HG02884 (cell line): ENCODE data around the gene UBE2L5.
"Not testable (repeated sequence)": the region's sequence is repeated elsewhere in the genome, so short reads cannot be mapped to it uniquely, and the experiment has no call there.

Experiments used
- ATAC-seq: cut with Tn5 transposase; IDR thresholded peaks from one replicate; pipeline ENCODE4 v1.9.1; 2021; ENCODE audit warnings: mild to moderate bottlenecking, moderate library complexity; ENCODE audit not compliant: unreplicated experiment

The UBE2L5 gene

GRCh38 chr13:30437177-30437576 is 14.9 kb downstream of the UBE2L5 start:
- no peak for ATAC-seq

DNA sequence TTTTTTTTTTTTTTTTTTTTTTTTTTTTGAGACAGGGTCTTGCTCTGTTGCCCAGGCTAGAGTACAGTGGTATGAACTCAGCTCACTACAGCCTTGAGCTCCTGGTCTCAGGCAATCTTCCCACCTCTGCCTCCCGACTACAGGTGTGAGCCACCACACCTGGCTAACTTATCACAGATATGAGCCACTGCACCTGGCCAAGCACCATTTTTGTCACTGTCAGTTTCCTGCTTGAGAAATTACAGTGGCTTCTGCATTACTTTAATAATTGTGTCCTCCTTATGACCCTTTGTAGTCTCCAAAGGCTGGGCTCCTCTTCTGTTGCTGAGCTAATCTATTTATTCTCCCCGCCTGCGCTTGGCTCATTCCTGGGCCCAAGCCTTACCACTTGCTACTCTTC is 16.0 kb downstream of the UBE2L5 start:
- ATAC-seq: no peak

DNA sequence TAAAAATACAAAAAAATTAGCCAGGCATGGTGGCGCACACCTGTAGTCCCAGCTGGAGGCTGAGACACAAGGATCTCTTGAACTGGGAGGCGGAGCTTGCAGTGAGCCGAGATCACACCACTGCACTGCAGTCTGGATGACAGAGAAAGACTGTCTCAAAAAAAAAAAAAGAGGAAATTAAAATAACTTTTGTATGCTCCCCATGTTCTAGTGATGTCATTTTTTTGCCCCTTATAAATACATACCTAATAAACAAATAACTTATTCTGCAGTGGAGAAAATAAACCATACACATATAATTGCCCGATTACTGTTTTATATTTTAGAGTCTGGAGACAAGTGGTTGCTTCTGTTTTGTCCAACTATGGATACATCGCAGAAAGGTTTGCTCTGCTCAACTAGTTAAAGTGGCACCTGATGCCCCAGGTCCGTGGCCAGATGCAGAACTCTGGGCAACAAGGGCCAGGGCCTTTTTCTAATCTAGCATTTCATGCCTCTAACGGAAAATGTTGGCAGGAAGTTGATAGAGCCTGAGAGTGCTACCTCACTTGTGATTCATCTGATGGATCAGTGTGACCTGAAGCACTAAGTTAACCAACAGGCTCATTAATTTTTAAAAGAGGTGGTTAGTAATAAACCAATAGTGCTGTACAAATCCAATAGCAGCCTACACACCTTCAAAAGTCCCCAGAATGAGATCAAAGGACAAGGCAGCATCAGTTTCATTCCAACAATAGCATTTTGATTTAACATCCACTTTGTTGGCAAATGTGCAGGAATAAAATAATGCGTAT is 18.8 kb downstream of the UBE2L5 start:
- ATAC-seq: no peak

GRCh38 chr13:30442926-30443325 is 20.6 kb downstream of the UBE2L5 start:
- no peak for ATAC-seq

GRCh38 chr13:30443491-30443890 is 21.2 kb downstream of the UBE2L5 start:
- ATAC-seq: not testable (repeated sequence)

DNA sequence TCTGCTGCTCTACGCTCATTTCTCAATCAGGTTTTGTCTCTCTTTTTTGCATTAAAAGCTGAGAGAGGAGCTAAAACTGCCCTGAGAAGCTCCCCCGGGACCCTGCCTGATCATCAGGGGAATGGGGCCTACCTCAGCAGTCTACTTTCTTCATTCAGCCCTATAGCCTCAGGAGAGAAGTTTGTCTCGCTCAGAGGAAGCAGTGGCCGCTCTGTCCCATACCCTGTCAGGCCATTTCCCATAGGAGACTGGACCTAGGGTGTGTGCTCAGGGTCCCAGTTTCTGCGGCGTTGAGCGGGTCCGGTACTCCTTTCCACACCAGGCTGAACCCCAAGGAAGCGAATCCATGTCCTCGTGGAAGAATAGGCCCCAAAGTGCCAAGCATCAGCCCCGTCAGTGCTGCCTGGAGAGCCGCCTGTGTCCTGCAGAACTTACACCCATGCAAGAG is 21.7 kb downstream of the UBE2L5 start:
- ATAC-seq: no peak

- ATAC-seq: peak; percentile 19
These were observed 23.8 kb downstream of the UBE2L5 start for GRCh38 chr13:30446126-30446500.

DNA sequence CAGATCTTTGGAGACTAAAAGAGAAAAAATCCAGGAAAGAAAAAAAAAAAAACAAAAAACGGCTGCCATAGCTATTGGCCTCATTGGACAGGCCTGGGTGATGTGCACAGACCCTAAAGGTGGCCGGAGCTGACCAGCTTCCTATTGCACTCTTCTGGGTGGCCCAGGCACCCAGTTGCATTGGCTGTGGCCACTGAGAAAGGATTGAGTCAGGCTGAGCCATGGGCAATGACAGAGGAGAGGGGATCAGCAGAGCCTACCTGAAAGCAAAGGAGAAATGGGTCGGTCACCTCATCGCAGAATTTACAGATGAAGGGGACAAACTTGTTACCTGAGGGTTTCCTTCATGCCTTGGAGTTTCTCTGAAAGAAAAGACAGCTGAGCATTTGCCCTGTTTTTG is 26.1 kb downstream of the UBE2L5 start:
- ATAC-seq: no peak

DNA sequence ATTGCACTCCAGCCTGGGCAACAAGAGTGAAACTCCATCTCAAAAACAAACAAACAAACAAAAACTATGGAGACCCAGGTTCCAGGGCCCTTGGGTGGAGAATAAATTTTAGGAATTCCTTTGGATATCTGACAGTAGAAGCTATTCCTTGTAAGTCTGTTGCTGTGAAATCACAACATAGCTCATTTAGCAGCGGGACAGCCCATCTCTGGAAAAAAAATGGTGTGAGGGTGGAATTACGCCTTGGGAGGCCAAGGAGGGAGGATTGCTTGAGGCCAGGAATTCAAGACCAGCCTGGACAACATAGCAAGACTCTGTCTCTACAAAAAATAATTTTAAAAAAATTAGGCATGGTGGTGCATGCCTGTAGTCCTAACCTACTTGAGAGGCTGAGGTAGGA is 27.8 kb downstream of the UBE2L5 start:
- no peak for ATAC-seq

GRCh38 chr13:30451476-30451875 is 29.2 kb downstream of the UBE2L5 start:
- ATAC-seq: not testable (repeated sequence)

- no peak for ATAC-seq
These were observed 31.4 kb downstream of the UBE2L5 start for GRCh38 chr13:30453727-30454126.

DNA sequence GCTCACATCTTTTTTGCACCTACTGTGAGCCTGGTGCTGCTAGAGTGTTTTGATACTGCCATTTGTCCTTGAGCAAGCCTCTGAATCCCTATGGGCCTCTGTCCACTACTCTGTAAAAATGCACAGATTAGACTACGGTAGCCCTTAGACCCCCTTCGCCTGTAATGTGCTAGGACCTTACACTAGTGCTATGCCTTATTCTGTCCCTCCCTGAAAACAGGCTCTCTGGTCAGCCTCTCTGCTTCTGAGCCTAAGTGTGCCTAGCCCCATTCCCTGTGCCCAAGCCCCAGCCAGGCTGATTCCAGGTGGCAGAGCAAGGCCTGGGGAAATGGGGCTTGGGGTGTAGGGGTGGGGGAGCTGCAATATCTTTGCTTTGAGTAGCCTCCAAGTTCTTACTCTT is 32.7 kb downstream of the UBE2L5 start:
- ATAC-seq: no peak

DNA sequence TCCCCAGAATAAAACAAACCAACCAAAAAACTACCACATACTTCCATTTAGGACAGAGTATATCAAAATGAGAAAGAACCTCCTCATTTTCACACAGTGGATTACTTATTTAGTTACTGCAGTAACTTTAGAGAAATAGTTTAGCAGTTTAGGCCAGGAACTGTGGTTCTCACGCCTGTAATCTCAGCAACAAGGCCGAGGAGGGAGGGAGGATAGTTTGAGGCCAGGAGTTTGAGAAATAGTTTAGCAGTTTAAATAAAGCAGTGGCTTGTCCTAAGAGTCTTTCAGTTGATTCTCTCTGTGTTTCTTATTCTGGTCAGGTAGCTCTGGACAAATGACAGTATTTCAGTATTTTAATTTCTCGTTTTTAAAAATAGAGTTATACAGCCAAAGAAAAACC is 34.0 kb downstream of the UBE2L5 start:
- no peak for ATAC-seq

GRCh38 chr13:30457306-30457891 is 35.1 kb downstream of the UBE2L5 start:
- ATAC-seq: no peak

DNA sequence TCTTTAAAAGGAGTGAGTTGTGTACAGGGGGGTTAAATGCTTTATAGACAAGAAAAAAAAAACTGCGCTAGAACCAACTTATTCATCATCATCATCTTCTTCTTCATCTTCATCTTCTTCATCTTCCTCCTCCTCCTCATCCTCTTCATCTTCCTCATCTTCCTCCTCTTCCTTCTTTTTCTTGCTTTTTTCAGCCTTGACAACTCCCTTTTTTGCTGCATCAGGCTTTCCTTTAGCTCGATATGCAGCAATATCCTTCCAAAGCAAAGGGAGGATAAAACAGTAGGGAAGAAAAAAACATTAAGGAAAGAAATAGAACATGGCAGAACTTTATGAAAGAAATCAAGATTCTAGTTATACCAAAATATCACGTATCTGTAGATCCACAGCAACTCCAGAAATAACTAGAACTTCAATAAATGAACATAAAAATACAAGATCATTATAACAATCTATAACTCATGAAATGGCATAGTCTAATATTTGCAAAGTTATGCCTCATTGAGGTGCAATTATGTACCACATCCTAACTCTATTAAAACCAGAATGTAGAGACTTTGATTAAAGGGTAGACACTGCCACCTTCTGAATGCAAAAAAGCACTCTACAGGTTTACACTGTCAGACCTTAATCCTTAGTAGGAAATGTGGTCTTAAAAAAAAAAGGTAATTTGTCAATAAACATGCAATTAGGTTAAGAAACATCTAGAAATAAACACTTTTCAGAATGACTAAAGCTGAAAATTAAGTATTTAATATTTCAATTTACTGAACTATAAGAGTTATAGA is 39.2 kb downstream of the UBE2L5 start:
- ATAC-seq: not testable (repeated sequence)

GRCh38 chr13:30463787-30464495 is 41.6 kb downstream of the UBE2L5 start:
- peak; percentile 30 for ATAC-seq

- ATAC-seq: peak; percentile 13
These were observed 42.4 kb downstream of the UBE2L5 start for GRCh38 chr13:30464496-30465342.

- ATAC-seq: no peak
These were observed 43.0 kb downstream of the UBE2L5 start for GRCh38 chr13:30465343-30465592.

DNA sequence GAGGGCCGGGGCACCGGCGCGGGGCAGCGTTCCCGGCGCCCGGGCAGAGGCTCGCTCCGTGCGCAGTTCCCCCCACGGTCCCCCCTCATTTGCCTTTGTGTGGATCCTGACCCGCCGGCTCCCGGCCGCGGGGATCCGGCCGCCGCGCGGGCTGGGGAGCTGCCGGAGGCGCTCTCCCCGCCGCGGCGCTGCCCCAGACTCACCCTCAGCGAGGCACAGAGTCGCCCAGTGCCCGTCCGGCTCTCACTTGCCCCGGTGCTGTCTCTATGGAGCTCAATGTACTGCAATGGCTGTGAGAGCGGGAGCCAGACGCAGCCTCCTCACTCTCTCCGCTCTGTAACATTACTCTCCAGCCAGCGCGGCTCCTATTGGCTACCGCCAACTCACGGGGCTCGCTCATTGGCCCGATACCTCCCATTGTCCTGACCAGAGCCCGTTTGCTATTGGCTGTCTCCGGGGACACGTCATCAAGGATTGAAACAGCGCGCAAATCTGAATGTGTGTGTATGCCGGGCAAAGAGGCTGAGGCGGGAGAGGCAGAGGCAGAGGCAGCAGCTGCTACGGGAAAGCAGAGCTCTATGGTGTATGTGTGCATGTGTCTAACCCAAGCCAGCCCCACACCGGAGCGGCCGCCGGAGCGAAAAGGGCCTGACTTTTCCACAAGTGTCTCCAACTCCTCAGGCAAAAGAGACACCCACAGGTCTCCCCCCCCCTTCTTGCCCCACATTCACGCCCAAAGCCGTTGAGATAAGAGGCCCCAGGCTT is 43.5 kb downstream of the UBE2L5 start, which contains the start of gene HMGB1:
Gene HMGB1 (minus strand): TSS at position 344 of the 765 bp plus-strand sequence. CDS start 2,256 bp downstream, outside the sequence.
- peak; percentile 88 for ATAC-seq

GRCh38 chr13:30466358-30466714 is 44.0 kb downstream of the UBE2L5 start:
- ATAC-seq: no peak
